HCT116 (cell line): Measurements from ENCODE around the gene USP21.

ENCODE experiments used
- EGR1 ChIP-seq: IDR thresholded peaks from 2 replicates; pipeline ENCODE4 v1.6.1; 2012; ENCODE audit warnings: low read depth
- EZH2 ChIP-seq: fragments of 200-600 bp; sonication (generic); IDR thresholded peaks from 2 replicates; pipeline ENCODE4 v1.6.1; 2017; ENCODE audit warnings: antibody characterized with exemption, mixed run types
- EZH2phosphoT487 ChIP-seq: fragments of 200-600 bp; IDR thresholded peaks from 2 replicates; pipeline ENCODE4 v1.6.1; 2018; ENCODE audit warnings: antibody characterized with exemption, borderline replicate concordance
- MAX ChIP-seq: IDR thresholded peaks from 2 replicates; pipeline ENCODE4 v1.6.1; 2012
- POLR2AphosphoS5 ChIP-seq: IDR thresholded peaks from 2 replicates; pipeline ENCODE4 v1.6.1; 2011; ENCODE audit warnings: mild to moderate bottlenecking, low read depth, low read length, moderate library complexity
- REST ChIP-seq: IDR thresholded peaks from 2 replicates; pipeline ENCODE4 v1.6.1; 2012; ENCODE audit warnings: low read depth
- SP1 ChIP-seq: IDR thresholded peaks from 2 replicates; pipeline ENCODE4 v1.6.1; 2012; ENCODE audit warnings: low read depth
- SRF ChIP-seq: IDR thresholded peaks from 2 replicates; pipeline ENCODE4 v1.6.1; 2012; ENCODE audit warnings: low read depth
- ZNF274 ChIP-seq: fragments of 200-500 bp; sonication (Bioruptor generic); IDR thresholded peaks from 2 replicates; pipeline ENCODE4 v1.6.1; 2014; ENCODE audit warnings: mild to moderate bottlenecking, low read depth, low read length, inconsistent platforms
- TF ChIP-seq, protein P1 (sequence below), 3 experiments: fragments of 200-600 bp in 1 of 3; sonication (generic) in 1 of 3; IDR thresholded peaks in 2 of 3; conservative IDR thresholded peaks in 1 of 3; 2 replicates each; pipeline ENCODE4 v1.5.1; 2012 to 2017; ENCODE audit warnings: low read depth in 2 of 3, low read length in 2 of 3, antibody characterized with exemption in 1 of 3, borderline replicate concordance in 1 of 3, control low read depth in 1 of 3, mild to moderate bottlenecking in 1 of 3, mixed read lengths in 1 of 3, mixed run types in 1 of 3, moderate library complexity in 1 of 3; ENCODE audit not compliant: insufficient read depth in 1 of 3

GRCh38 chr1:161157867-161158266, 1.4 kb upstream of the USP21 start:
- TF ChIP-seq EZH2phosphoT487: no peak
- TF ChIP-seq, protein P1, sequence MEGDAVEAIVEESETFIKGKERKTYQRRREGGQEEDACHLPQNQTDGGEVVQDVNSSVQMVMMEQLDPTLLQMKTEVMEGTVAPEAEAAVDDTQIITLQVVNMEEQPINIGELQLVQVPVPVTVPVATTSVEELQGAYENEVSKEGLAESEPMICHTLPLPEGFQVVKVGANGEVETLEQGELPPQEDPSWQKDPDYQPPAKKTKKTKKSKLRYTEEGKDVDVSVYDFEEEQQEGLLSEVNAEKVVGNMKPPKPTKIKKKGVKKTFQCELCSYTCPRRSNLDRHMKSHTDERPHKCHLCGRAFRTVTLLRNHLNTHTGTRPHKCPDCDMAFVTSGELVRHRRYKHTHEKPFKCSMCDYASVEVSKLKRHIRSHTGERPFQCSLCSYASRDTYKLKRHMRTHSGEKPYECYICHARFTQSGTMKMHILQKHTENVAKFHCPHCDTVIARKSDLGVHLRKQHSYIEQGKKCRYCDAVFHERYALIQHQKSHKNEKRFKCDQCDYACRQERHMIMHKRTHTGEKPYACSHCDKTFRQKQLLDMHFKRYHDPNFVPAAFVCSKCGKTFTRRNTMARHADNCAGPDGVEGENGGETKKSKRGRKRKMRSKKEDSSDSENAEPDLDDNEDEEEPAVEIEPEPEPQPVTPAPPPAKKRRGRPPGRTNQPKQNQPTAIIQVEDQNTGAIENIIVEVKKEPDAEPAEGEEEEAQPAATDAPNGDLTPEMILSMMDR (IDR thresholded peaks at IDR 0.05 in 2 of 3, conservative IDR thresholded peaks at IDR 0.05 in 1 of 3; ENCODE audit: borderline replicate concordance in 1 of 3, insufficient read depth in 1 of 3, low read depth in 2 of 3, low read length in 2 of 3): no peak
- TF ChIP-seq REST: no peak
- TF ChIP-seq MAX: no peak
- TF ChIP-seq SP1: no peak
- TF ChIP-seq ZNF274: no peak
- no peak for TF ChIP-seq EZH2
- no peak for TF ChIP-seq SRF
- TF ChIP-seq POLR2AphosphoS5: no peak
- no peak for TF ChIP-seq EGR1
